NT2/D1 (cell line): ENCODE data around the gene GIPC1.
A peak's percentile ranks its signal among the peaks of the same experiment; 100 is the strongest.

Source experiments
- DNase-seq: peaks from one replicate; pipeline ENCODE4 v3.0.0-alpha.2; 2011; ENCODE audit warnings: low read depth, low spot score
- H3K27me3 ChIP-seq: 2 replicates; pipeline ENCODE4 v1.6.0; 2011; ENCODE audit warnings: mild to moderate bottlenecking; ENCODE audit not compliant: insufficient read length, insufficient read depth
- H3K36me3 ChIP-seq: 2 replicates; pipeline ENCODE4 v1.6.1; 2011; ENCODE audit warnings: mild to moderate bottlenecking, low read length, mixed read lengths; ENCODE audit not compliant: insufficient read depth, insufficient read length
- H3K4me1 ChIP-seq: 2 replicates; pipeline ENCODE4 v1.5.1; 2011; ENCODE audit not compliant: insufficient read depth, insufficient read length
- H3K4me3 ChIP-seq: 2 replicates; pipeline ENCODE4 v1.5.1; 2011; ENCODE audit warnings: low read depth; ENCODE audit not compliant: insufficient read length
- H3K9ac ChIP-seq: 2 replicates; pipeline ENCODE4 v1.6.0; 2011; ENCODE audit warnings: low read depth; ENCODE audit not compliant: insufficient read length
- H3K9me3 ChIP-seq: 2 replicates; pipeline ENCODE4 v1.5.1; 2011; ENCODE audit warnings: mild to moderate bottlenecking, low read length; ENCODE audit not compliant: insufficient read depth
- SUZ12 ChIP-seq: IDR thresholded peaks from 2 replicates; pipeline ENCODE4 v1.6.1; 2011; ENCODE audit not compliant: insufficient read length, insufficient read depth; ENCODE audit errors: extremely low read depth
- YY1 ChIP-seq: IDR thresholded peaks from 2 replicates; pipeline ENCODE4 v1.6.1; 2011; ENCODE audit not compliant: insufficient read length, insufficient read depth
- ZNF274 ChIP-seq: IDR thresholded peaks from 2 replicates; pipeline ENCODE4 v1.6.1; 2011; ENCODE audit warnings: mild to moderate bottlenecking, low read depth, low read length

The GIPC1 gene

GRCh38 chr19:14503285-14503684 lies 7.4 kb upstream of the GIPC1 start:
- Histone ChIP-seq H3K4me3 (no peak overlapping the region), H3K9ac (peak overlapping the region; percentile 36), H3K9me3 (no peaks in the 10 kb centered on the region), H3K36me3 (no peaks in the 10 kb centered on the region), H3K4me1 (peaks cover 18% of the 10 kb centered on the region), H3K27me3 (no peaks in the 10 kb centered on the region)
- DNase-seq, result no peak
- TF ChIP-seq ZNF274 (no peak), YY1 (no peak), SUZ12 (no peak)

GRCh38 chr19:14502334-14503092 lies 6.6 kb upstream of the GIPC1 start:
- Histone ChIP-seq H3K36me3 (no peaks in the 10 kb centered on the region), H3K9ac (peak overlapping the region; percentile 9), H3K9me3 (no peaks in the 10 kb centered on the region), H3K27me3 (no peaks in the 10 kb centered on the region), H3K4me3 (no peak overlapping the region), H3K4me1 (peaks cover 20% of the 10 kb centered on the region)
- no peak for TF ChIP-seq SUZ12
- no peak for TF ChIP-seq ZNF274
- TF ChIP-seq YY1, result no peak
- DNase-seq, result no peak

GRCh38 chr19:14497228-14497921 lies 1.4 kb upstream of the GIPC1 start:
- Histone ChIP-seq H3K4me1 (peaks cover 19% of the 10 kb centered on the region), H3K9me3 (no peaks in the 10 kb centered on the region), H3K9ac (peak overlapping the region; percentile 46), H3K27me3 (no peaks in the 10 kb centered on the region), H3K4me3 (no peak overlapping the region), H3K36me3 (peaks cover 15% of the 10 kb centered on the region)
- no peak for DNase-seq
- TF ChIP-seq SUZ12, result no peak
- no peak for TF ChIP-seq YY1
- no peak for TF ChIP-seq ZNF274

- Histone ChIP-seq H3K4me1 (peaks cover 17% of the 10 kb centered on the region), H3K27me3 (no peaks in the 10 kb centered on the region), H3K9me3 (no peaks in the 10 kb centered on the region), H3K36me3 (peaks cover 20% of the 10 kb centered on the region), H3K9ac (peak overlapping the region; percentile 76), H3K4me3 (peak overlapping the region; percentile 39)
- no peak for DNase-seq
- TF ChIP-seq YY1 (no peak), SUZ12 (no peak), ZNF274 (no peak)
These were observed 904 bp upstream of the GIPC1 start for GRCh38 chr19:14496834-14497227.

- Histone ChIP-seq H3K36me3 (peaks cover 28% of the 10 kb centered on the region), H3K27me3 (no peaks in the 10 kb centered on the region), H3K9me3 (no peaks in the 10 kb centered on the region), H3K9ac (peak overlapping the region; percentile 81), H3K4me3 (peak overlapping the region; percentile 57), H3K4me1 (peaks cover 17% of the 10 kb centered on the region)
- DNase-seq, result no peak
- no peak for TF ChIP-seq SUZ12
- TF ChIP-seq ZNF274, result no peak
- no peak for TF ChIP-seq YY1
These were observed 277 bp downstream of the GIPC1 start for GRCh38 chr19:14495672-14496028.

GRCh38 chr19:14494910-14495671 lies 836 bp downstream of the GIPC1 start:
- Histone ChIP-seq H3K4me3 (peak overlapping the region; percentile 57), H3K9me3 (no peaks in the 10 kb centered on the region), H3K9ac (peak overlapping the region; percentile 81), H3K27me3 (no peaks in the 10 kb centered on the region), H3K4me1 (peaks cover 17% of the 10 kb centered on the region), H3K36me3 (peaks cover 30% of the 10 kb centered on the region)
- DNase-seq, result no peak
- TF ChIP-seq SUZ12, result no peak
- no peak for TF ChIP-seq YY1
- TF ChIP-seq ZNF274, result no peak

- no peaks in the 10 kb centered on the region for H3K9me3 ChIP-seq
- peak overlapping the region; percentile 73 for H3K9ac ChIP-seq
- peak overlapping the region; percentile 57 for H3K4me3 ChIP-seq
- peaks cover 17% of the 10 kb centered on the region for H3K4me1 ChIP-seq
- DNase-seq, result no peak
- TF ChIP-seq SUZ12, result no peak
- TF ChIP-seq YY1, result no peak
- no peak for TF ChIP-seq ZNF274
- no peaks in the 10 kb centered on the region for H3K27me3 ChIP-seq
- H3K36me3 ChIP-seq, result peaks cover 35% of the 10 kb centered on the region
These were observed 1.5 kb downstream of the GIPC1 start for GRCh38 chr19:14494411-14494810.
